ENCODE results near the gene DPCD.
A peak's percentile ranks its signal among the peaks of the same experiment; 100 is the strongest.

- TF ChIP-seq POLR2AphosphoS5 (IDR thresholded peaks at IDR 0.05; ENCODE audit: low read depth) (no peak), ETS1 (IDR thresholded peaks at IDR 0.05) (no peak), EZH2 (IDR thresholded peaks at IDR 0.05; ENCODE audit: low read depth, unreplicated experiment) (no peak), REST (IDR thresholded peaks at IDR 0.05; ENCODE audit: unreplicated experiment) (no peak), EZH2phosphoT487 (IDR thresholded peaks at IDR 0.05; ENCODE audit: unreplicated experiment) (no peak), CREB1 (CRISPR knock-in tag; IDR thresholded peaks at IDR 0.05; ENCODE audit: low read depth) (no peak), NANOG (IDR thresholded peaks at IDR 0.05; ENCODE audit: borderline replicate concordance) (no peak), JUNB (IDR thresholded peaks at IDR 0.05; ENCODE audit: unreplicated experiment) (no peak), ZNF331 (CRISPR knock-in tag; IDR thresholded peaks at IDR 0.05; ENCODE audit: low read depth) (no peak), STAT1 (IDR thresholded peaks at IDR 0.05; ENCODE audit: unreplicated experiment) (no peak), ZNF114 (CRISPR knock-in tag; IDR thresholded peaks at IDR 0.05) (no peak)
- TF ChIP-seq, protein P1, sequence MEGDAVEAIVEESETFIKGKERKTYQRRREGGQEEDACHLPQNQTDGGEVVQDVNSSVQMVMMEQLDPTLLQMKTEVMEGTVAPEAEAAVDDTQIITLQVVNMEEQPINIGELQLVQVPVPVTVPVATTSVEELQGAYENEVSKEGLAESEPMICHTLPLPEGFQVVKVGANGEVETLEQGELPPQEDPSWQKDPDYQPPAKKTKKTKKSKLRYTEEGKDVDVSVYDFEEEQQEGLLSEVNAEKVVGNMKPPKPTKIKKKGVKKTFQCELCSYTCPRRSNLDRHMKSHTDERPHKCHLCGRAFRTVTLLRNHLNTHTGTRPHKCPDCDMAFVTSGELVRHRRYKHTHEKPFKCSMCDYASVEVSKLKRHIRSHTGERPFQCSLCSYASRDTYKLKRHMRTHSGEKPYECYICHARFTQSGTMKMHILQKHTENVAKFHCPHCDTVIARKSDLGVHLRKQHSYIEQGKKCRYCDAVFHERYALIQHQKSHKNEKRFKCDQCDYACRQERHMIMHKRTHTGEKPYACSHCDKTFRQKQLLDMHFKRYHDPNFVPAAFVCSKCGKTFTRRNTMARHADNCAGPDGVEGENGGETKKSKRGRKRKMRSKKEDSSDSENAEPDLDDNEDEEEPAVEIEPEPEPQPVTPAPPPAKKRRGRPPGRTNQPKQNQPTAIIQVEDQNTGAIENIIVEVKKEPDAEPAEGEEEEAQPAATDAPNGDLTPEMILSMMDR (conservative IDR thresholded peaks at IDR 0.05; ENCODE audit: low read depth in 2 of 2): peak in 1 of 2 experiments; percentile 37; a peak in 2 of 4 replicates
Measured at GRCh38 chr10:101614663-101615524, 26.8 kb downstream of the DPCD start.

Data from GM23338 (cell line).